Umbilical cord (tissue), 2 donors: ENCODE measurements around the gene POLR1A. TPM values are rescaled to one million over a fixed set of nuclear protein-coding genes. Genes with fewer than 3 reads are reported as not detected.
A peak's percentile ranks its signal among the peaks of the same experiment; 100 is the strongest.

Experiments used
- DNase-seq: peaks from one replicate; pipeline ENCODE4 v3.0.0-alpha.2; 2015; ENCODE audit warnings: low spot score
- total RNA-seq: library from RNA; depleted of rRNA; stranded (reverse); fragments of >200 nt; gene quantifications from one replicate; pipeline ENCODE4 v1.2.3, GENCODE V29; 2014; ENCODE audit warnings: low replicate concordance; ENCODE audit not compliant: insufficient read depth

The POLR1A gene
- total RNA-seq, 1 donor from 2014 or later, result 7.0 TPM

DNA sequence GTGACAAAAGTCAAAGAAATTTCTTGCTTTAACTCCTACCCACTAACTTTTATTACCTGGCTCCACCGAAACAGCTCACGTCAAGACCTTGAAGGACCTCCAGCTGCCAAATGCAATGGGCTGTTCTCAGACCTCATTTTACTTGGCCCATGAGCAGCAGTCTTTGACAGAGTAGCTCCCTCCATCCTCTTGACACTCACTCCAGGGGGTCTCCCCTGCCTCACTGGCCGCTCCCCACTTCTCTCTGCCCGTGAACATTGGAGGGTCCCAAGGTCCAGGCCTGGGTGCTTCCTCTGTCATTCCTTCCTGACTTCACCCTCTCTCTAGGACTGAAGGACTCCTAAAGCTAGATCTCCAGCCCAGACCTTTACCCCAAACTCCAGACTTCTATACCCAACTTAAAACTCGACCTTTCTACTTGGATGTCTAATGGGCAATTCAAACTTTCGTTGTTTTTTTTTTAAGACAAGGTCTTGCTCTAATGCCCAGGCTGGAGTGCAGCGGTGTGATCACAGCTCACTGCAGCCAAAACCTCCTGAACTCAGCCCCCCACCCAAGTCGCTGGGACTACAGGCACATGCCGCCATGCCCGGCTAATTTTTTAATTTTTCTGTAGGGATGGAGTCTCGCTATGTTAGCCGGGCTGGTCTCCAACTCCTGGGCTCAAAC, 124.0 kb downstream of the POLR1A start:
- DNase-seq, result no peak

GRCh38 chr2:85978883-85979780, 126.6 kb downstream of the POLR1A start:
- no peak for DNase-seq

- no peak for DNase-seq
Measured at GRCh38 chr2:85976106-85976920, 129.4 kb downstream of the POLR1A start.

- DNase-seq, result no peak
Measured at GRCh38 chr2:85975581-85975980, 130.1 kb downstream of the POLR1A start.

DNA sequence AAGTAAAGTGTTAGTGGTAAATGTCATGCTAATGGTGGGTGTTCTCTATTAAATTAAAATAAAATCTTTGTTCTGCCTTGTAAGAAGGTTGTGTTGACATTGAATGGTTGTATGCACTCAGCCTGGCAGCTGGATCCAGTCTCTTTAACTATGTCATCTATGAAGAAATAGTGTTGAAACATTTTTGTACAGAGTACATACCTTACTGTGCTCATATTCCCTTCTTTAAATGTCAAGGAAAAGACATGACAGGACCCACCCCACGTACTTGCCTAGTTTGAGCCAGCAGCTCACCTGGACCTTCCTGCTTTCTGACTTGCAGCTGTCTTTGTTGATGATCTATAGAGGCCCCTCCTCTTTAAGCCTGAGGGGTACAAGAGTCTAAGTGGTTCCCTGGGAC, 131.3 kb downstream of the POLR1A start:
- DNase-seq, result peak; percentile 27

DNA sequence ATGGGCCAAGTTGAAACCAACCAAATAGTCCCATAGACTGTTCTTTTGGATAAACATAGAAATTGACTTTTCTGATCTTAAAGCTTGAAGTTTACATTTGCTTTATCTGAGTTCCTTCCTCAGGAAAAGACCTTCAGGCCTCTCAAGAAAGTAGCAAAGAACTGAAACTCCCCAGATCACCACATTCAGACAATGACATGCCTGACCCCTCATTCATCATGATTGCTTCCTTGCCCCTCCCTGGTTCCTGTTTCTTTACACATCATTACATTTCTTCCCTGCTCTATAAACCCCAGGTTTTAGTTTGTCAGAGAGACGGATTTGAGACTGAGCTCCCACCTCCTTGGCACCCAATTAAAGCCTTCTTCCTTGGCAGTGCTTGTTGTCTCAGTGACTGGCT, 133.3 kb downstream of the POLR1A start:
- peak; percentile 5 for DNase-seq

DNA sequence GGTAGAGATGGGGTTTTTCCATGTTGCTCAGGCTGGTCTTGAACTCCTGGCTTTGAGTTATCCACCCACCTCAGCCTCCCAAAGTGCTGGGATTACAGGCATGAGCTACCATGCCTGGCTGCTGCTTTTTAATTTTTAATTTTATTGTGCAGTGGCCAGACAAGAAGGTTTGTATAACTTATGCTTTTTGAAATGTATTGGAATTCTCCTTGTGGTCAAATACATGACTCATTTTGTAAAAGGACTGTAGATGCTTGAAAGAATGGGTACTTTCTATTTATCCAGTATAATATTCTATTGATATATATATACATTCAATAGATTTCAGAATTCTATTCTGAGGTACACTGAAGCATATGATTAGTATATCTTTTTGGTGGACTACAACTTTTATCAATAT, 134.3 kb downstream of the POLR1A start:
- no peak for DNase-seq

Other genes starting within 250 kb of the POLR1A start
- gene ST3GAL5, start 216.9 kb downstream of the POLR1A start, total RNA-seq, result 10.4 TPM
- gene PTCD3, start 349 bp upstream of the POLR1A start, total RNA-seq, result 105 TPM
- 64.8 TPM for gene IMMT, start 89.6 kb upstream of the POLR1A start, total RNA-seq
- gene MRPL35, start 93.6 kb upstream of the POLR1A start, total RNA-seq, result 22.9 TPM
- gene REEP1, start 231.7 kb upstream of the POLR1A start, total RNA-seq, result 4.1 TPM